ENCODE measurements around the gene C4orf50.

Gene C4orf50

GRCh38 chr4:6018331-6018730, at the start of gene C4orf50:
C4orf50 (minus strand) TSS chr4:6018431.
- DNase-seq, result no peak

DNA sequence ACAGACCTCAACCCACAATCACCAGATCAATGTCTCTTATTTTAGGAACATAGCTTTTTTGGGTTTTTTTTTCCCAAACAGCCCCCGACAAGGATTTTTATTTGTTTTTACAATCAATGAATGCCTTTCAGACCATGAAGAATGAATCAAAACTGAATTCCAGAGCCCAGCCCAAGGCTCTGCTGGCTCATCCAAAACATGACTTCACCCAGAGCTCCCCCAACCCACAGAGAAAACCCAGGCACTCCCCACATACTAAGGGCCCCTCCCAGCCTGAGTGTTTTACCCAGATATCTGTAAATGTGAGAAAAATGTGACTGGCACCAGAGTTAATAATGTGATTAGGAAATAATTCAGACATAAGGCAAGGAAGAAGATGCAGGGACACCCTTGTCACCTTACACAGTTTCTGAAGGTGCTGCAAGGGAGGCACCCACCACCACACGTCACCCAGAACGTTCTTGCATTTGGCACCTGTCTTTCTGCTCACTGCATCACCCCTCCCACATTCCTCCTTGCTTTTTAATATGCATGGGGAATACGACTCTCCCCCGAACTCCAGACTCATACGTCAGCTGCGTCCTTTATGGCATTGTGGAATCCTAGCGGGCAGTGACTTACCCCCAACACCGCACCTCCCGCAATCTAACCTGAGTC, 47.8 kb upstream of the C4orf50 start:
- no peak for DNase-seq

- DNase-seq, result no peak
Measured at GRCh38 chr4:6065166-6065565, 46.9 kb upstream of the C4orf50 start.

- DNase-seq, result no peak
Measured at GRCh38 chr4:6064383-6064782, 46.2 kb upstream of the C4orf50 start.

GRCh38 chr4:6063684-6064083, 45.5 kb upstream of the C4orf50 start:
- no peak for DNase-seq

GRCh38 chr4:6062133-6062532, 43.9 kb upstream of the C4orf50 start:
- no peak for DNase-seq

DNA sequence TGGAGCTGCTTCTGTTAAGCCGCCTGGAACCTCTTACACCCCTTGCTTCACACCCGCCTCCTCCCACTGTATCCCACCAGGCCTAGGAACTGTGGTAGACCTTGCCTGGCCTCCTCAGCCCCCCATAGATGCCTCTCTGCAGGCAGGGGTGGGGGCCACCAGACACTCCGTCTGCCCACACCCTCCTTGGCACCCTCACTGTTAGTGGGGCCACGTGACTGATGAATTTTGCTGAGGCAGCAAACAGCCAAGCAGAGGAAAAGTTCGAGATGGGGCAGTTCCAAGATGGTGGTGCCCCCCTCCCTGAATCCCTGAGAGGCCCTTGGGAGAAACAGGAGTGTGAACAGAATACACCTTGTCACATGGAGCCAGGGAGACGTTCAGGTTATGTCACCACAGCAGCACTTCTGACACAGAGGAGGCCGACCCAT, 41.2 kb upstream of the C4orf50 start:
- no peak for DNase-seq

- no peak for DNase-seq
Measured at GRCh38 chr4:6058531-6059374, 40.5 kb upstream of the C4orf50 start.

GRCh38 chr4:6056976-6057766, 38.9 kb upstream of the C4orf50 start:
- DNase-seq, result no peak

GRCh38 chr4:6055436-6055835, 37.2 kb upstream of the C4orf50 start:
- no peak for DNase-seq

- DNase-seq, result no peak
Measured at GRCh38 chr4:6055030-6055429, 36.8 kb upstream of the C4orf50 start.

DNA sequence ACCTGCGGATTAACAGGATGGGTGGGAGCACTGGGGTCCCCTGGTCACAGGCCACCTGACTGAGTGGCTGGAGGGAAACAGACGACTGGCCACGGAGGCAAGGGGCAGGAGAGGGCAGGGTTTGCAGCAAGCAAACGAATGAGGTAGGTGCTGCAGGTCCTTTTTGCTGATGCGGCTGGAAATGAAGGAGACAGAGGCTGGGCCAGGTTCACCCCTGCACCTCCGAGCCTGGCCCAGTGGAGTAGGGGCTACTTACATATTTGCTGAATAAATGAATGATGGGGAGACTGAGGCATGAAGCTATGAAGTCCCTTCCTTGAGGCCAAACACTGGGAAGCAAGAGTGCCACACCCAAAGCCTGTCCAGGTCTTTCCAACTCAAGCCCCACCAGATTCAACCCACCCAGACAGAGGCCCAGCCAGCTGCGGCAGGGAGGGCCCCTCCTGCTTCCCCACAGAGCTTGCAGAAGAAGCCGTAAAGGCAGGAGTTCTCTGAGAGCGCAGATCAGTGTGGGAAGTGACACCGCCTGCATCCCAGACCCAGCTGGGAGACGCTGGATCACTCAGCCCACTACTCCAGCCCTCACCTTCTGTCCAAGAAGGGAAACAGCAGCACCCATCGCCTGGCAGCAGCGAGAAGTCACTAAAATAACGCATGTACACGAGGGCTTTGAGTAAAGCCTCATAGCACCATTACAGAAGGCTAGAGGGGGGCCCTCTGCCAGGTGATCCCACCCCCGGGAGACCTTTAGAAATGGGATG, 36.1 kb upstream of the C4orf50 start:
- DNase-seq, result no peak

DNA sequence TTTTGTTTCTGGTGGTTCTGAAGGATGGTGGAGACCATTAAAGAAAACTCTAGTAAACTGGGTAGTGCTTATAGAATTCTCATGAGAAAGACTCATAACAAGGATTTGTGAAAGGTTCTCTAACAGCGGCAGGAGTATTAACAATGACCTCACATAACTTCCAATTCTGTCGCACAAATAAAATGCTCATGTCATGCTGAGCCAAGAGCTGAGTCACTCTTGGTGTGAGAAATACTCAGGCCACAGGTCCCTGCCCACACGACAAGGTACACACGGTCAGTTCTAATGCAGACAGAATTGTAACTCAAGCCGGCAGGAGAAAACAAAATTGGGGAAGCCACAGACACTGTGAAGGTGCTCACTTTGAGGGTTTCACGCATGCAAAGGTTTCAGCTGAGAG, 34.4 kb upstream of the C4orf50 start:
- DNase-seq, result no peak

DNA sequence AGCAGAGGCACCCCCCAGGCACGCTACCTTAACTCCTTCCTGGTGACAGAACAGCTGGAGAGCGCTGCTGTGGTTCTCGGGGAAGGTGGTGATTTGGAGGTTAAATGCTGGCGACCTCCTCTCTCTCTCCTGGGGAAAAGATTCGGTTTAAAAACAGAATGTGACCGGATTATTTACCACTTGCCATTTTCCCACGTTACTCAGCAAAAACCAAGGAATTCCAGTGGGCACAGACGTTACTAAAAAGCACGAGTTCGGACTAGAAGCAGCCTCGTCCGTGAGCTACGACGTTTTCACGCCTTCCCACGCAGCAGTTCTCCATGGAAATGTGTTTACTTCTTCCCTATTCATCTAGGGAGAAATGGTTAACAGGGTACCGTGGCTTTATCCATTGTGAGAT, 32.3 kb upstream of the C4orf50 start:
- DNase-seq, result no peak

- DNase-seq, result no peak
Measured at GRCh38 chr4:6049985-6050384, 31.8 kb upstream of the C4orf50 start.

DNA sequence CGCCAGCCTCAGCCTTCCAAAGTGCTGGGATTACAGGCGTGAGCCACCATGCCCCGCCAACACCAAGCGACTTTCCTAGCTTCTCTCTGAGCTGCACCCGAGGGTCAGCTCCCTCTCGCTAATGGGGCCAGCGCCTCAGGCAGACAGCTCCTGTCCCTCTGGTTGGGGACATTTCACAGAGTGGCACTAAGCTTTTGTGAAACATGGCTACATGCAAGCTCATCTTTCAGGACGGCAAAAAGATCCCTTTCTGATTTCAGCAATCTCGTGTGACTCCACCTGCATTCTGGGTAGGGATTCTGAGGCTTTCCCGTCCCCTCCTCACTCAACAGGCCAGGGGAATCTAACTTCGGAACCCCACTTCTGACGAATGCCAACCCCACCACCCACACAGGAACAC, 31.0 kb upstream of the C4orf50 start:
- no peak for DNase-seq

- no peak for DNase-seq
Measured at GRCh38 chr4:6048537-6048936, 30.3 kb upstream of the C4orf50 start.

DNA sequence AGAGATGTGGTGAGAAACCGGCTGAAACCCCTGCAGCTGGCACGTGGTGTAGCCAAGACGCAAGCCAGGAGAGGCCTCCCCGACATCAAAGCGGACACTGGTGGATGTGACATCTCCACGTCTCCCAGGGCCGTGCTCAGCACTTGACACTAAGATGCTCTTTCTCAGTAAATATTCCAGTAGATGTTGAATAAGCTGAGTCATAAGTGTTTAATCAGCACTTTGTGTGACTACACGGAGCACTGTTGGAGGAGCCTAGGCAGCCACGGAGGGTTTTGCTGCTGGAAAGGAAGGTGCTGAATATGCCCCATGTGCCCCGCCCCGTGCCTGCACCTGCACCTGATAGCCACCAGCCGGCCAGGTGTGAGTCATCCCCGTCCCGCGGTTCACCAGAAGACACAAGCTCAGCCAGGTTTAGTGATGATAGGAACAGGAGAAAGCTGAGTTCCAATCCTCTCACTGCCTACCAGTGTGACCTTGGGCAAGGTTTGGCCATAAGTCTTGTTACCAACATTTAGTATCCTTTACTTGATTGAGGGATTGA, 29.0 kb upstream of the C4orf50 start:
- no peak for DNase-seq

- no peak for DNase-seq
Measured at GRCh38 chr4:6046526-6047129, 28.4 kb upstream of the C4orf50 start.

DNA sequence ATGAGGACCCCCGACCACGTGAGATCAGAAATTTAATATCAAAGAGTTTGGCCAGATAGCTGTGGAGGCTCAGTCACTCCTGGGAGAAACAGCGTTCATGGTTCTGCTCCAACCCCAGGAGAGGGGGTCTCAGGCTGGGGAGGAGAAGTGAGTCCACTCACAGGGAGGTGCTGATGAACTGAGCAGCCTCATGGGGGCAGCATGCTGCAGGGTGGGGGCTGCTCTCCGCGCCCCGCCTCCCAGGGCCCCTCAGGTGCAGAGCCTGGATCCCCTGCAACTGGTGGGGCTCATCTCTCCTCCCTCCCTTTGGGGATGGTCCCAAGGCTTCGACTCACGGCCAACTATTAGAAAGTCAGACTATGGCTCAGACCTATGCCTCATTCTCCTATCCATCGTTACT, 26.6 kb upstream of the C4orf50 start:
- no peak for DNase-seq

- DNase-seq, result no peak
Measured at GRCh38 chr4:6044276-6044675, 26.0 kb upstream of the C4orf50 start.

DNA sequence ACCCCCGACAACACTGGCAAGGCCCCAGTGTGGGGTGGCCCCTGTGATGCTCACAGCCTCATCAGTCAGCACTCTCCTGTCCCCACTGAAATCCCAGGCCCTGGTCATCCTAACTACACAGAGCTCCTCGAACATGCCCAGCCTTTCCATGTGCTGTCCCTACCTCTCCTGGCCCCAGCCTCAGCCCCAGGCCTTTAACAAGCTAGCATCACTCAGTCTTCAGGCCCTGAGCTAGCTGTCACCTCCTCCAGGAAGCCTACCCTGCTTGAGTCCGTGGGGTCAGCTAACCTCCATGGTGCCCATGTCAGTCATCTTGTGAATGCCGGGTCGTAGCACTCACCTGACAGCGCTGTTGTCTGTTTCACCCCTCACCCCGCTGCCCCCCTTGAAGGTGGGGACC, 25.6 kb upstream of the C4orf50 start:
- DNase-seq, result no peak
